ENCODE data around the gene FAM193A. TPM values are rescaled to one million over a fixed set of nuclear protein-coding genes. Genes with fewer than 3 reads are reported as not detected.
"Not testable (repeated sequence)": the region's sequence is repeated elsewhere in the genome, so short reads cannot be mapped to it uniquely, and the experiment has no call there.

Gene FAM193A
- total and polyA plus RNA-seq, 3 experiments from 2014 or later: 4.9 to 26.9 (median 25.8) TPM

DNA sequence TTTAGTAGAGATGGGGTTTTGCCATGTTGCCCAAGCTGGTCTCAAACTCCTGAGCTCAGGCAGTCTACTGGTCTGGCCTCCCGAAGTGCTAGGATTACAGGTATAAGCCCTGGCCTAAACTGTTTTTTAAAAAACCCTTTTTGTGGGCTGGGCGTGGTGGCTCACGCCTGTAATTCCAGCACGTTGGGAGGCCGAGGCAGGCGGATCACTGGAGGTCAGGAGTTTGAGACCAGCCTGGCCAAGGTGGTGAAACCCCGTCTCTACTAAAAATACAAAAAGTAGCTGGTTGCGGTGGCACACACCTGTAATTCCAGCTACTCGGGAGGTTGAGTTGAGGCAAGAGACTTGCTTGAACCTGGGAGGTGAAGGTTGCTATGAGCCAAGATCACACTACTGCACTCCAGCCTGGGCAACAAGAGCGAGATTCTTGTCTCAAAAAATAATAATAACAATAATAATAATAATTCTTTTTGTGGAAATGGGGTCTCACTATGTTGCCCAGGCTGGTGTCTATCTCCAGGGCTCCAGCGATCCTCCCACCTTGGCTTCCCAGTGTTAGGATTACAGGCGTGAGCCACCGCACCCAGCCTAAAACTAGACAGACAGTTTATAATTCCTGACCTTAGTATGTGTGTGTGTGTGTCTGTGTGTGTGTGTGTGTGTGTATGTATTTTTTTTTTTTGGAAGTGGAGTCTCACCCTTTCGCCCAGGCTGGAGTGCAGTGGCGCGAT is 10.7 kb downstream of the FAM193A start:
- H3K27me3 ChIP-seq (ENCODE audit: insufficient read depth, low read length, poor library complexity, severe bottlenecking); H3K9me3 Mint-ChIP-seq; POLR2A ChIA-PET; H3K9me3 ChIP-seq (ENCODE audit: low read length); H3K4me3 ChIP-seq (ENCODE audit: low read length); H3K27ac ChIP-seq (ENCODE audit: low read depth, low read length); H3K27me3 Mint-ChIP-seq; H3K4me1 ChIP-seq (ENCODE audit: insufficient read depth, low read length); CTCF ChIA-PET; DNase-seq; H3K36me3 ChIP-seq (ENCODE audit: insufficient read depth, low read length); H3K4me3 Mint-ChIP-seq; H3K36me3 Mint-ChIP-seq: not testable (repeated sequence)
- Mint-ChIP-seq H3K4me1 (peaks cover 25 to 56% (median 51%) of the 10 kb centered on the region in 3 donors), H3K27ac (peak overlapping the region in 1 of 8 donors; percentile 78)

DNA sequence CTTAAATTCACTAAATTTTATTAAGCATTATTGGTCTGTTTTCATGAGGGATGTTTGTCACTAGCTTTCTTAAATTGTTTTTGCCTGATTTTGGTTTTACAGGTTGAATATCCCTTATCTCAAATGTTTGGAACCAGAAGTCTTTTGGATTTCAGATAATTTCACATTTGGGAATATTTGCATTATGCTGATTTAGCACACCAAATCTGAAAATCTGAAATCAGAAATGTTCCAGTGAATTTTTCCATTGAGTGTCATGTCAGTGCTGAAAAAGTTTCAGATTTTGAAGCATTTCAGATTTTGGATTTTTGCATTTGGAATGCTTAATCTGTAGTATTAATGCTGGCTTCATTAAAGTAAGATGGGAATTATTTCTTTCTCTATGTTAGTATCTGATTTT is 14.7 kb downstream of the FAM193A start:
- peaks cover 0 to 3% (median 0%) of the 10 kb centered on the region in 3 donors for H3K36me3 Mint-ChIP-seq
- no peak overlapping the region for H3K4me3 Mint-ChIP-seq
- H3K4me1 Mint-ChIP-seq: peaks cover 25 to 62% (median 50%) of the 10 kb centered on the region in 3 donors
- H3K36me3 ChIP-seq (ENCODE audit: insufficient read depth, low read length): no peaks in the 10 kb centered on the region
- H3K27ac Mint-ChIP-seq: peak overlapping the region in 5 of 8 donors; percentile 27 to 75 (median 51)
- DNase-seq: no peak
- H3K4me3 ChIP-seq (ENCODE audit: low read length): no peak overlapping the region
- no peak overlapping the region for H3K27ac ChIP-seq (ENCODE audit: low read depth, low read length)
- no peaks in the 10 kb centered on the region for H3K9me3 ChIP-seq (ENCODE audit: low read length)
- no peaks in the 10 kb centered on the region for H3K9me3 Mint-ChIP-seq
- no peaks in the 10 kb centered on the region for H3K27me3 ChIP-seq (ENCODE audit: insufficient read depth, low read length, poor library complexity, severe bottlenecking)
- ChIA-PET CTCF (no interaction called here), POLR2A (no interaction called here)
- no peaks in the 10 kb centered on the region for H3K27me3 Mint-ChIP-seq
- no peaks in the 10 kb centered on the region for H3K4me1 ChIP-seq (ENCODE audit: insufficient read depth, low read length)

DNA sequence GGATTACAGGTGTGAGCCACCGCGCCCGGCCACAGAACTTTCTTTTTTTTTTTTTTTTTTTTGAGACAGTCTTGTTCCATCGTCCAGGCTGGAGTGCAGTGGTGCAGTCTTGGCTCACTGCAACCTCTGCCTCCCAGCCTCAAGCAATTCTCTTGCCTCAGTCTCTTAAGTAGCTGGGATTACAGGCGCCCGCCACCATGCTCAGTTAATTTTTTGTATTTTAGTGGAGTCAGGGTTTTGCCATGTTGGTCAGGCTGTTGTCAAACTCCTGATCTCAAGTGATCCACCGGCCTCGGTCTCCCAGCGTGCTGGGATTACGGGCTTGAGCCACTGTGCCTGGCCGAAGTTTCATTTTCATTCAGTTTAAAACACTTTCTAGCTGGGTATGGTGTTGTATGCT is 16.4 kb downstream of the FAM193A start:
- Histone ChIP-seq H3K4me3 (ENCODE audit: low read length) (no peak overlapping the region), H3K27me3 (ENCODE audit: insufficient read depth, low read length, poor library complexity, severe bottlenecking) (no peaks in the 10 kb centered on the region), H3K36me3 (ENCODE audit: insufficient read depth, low read length) (no peaks in the 10 kb centered on the region), H3K27ac (ENCODE audit: low read depth, low read length) (no peak overlapping the region), H3K4me1 (ENCODE audit: insufficient read depth, low read length) (no peaks in the 10 kb centered on the region), H3K9me3 (ENCODE audit: low read length) (no peaks in the 10 kb centered on the region)
- ChIA-PET POLR2A (no interaction called here), CTCF (interaction anchor here (0.7 kb wide), 1 partner anchor 30 kb away, joined by 3 read pairs; no protein-coding TSS in a partner anchor)
- Mint-ChIP-seq H3K9me3 (no peaks in the 10 kb centered on the region), H3K4me1 (peaks cover 29 to 65% (median 49%) of the 10 kb centered on the region in 3 donors), H3K36me3 (peaks cover 0 to 3% (median 0%) of the 10 kb centered on the region in 3 donors), H3K27ac (no peak overlapping the region), H3K4me3 (no peak overlapping the region), H3K27me3 (no peaks in the 10 kb centered on the region)
- no peak for DNase-seq

GRCh38 chr4:2558301-2558700 is 21.9 kb downstream of the FAM193A start:
- Histone ChIP-seq H3K27me3 (ENCODE audit: insufficient read depth, low read length, poor library complexity, severe bottlenecking) (no peaks in the 10 kb centered on the region), H3K27ac (ENCODE audit: low read depth, low read length) (no peak overlapping the region), H3K4me3 (ENCODE audit: low read length) (no peak overlapping the region), H3K4me1 (ENCODE audit: insufficient read depth, low read length) (no peaks in the 10 kb centered on the region), H3K36me3 (ENCODE audit: insufficient read depth, low read length) (no peaks in the 10 kb centered on the region), H3K9me3 (ENCODE audit: low read length) (no peaks in the 10 kb centered on the region)
- POLR2A ChIA-PET: no interaction called here
- no peak overlapping the region for H3K4me3 Mint-ChIP-seq
- H3K27ac Mint-ChIP-seq: peak overlapping the region in 1 of 8 donors; percentile 12
- peaks cover 0 to 30% (median 2%) of the 10 kb centered on the region in 3 donors for H3K36me3 Mint-ChIP-seq
- H3K4me1 Mint-ChIP-seq: peaks cover 40 to 73% (median 62%) of the 10 kb centered on the region in 3 donors
- no peaks in the 10 kb centered on the region for H3K27me3 Mint-ChIP-seq
- no peaks in the 10 kb centered on the region for H3K9me3 Mint-ChIP-seq
- no peak for DNase-seq
- CTCF ChIA-PET: no interaction called here

DNA sequence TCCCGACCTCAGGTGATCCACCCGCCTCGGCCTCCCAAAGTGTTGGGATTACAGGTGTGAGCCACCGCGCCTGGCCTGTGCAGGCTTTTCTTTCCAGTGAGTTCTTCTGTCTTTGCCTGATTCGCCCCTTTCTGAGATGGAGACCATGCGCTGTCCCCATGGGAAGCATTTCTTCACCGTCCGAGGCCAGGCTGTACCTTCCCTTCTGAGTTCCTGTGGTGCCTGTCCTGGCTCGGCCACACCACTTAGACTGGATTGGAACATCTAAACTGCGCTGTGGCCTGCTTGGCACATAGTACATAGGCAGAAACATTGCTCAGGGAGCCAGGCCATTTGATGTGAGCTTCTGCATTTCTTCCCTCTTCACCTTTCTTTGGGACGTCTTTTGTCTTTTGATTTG is 23.7 kb downstream of the FAM193A start:
- POLR2A ChIA-PET: no interaction called here
- Mint-ChIP-seq H3K36me3 (peaks cover 0 to 41% (median 2%) of the 10 kb centered on the region in 3 donors), H3K4me1 (peaks cover 37 to 68% (median 49%) of the 10 kb centered on the region in 3 donors), H3K27ac (peak overlapping the region in 1 of 8 donors; percentile 96), H3K4me3 (no peak overlapping the region), H3K27me3 (no peaks in the 10 kb centered on the region), H3K9me3 (no peaks in the 10 kb centered on the region)
- DNase-seq: no peak
- H3K27me3 ChIP-seq (ENCODE audit: insufficient read depth, low read length, poor library complexity, severe bottlenecking): no peaks in the 10 kb centered on the region
- no peaks in the 10 kb centered on the region for H3K36me3 ChIP-seq (ENCODE audit: insufficient read depth, low read length)
- no peak overlapping the region for H3K27ac ChIP-seq (ENCODE audit: low read depth, low read length)
- H3K4me3 ChIP-seq (ENCODE audit: low read length): no peak overlapping the region
- H3K9me3 ChIP-seq (ENCODE audit: low read length): no peaks in the 10 kb centered on the region
- CTCF ChIA-PET: no interaction called here
- no peaks in the 10 kb centered on the region for H3K4me1 ChIP-seq (ENCODE audit: insufficient read depth, low read length)

DNA sequence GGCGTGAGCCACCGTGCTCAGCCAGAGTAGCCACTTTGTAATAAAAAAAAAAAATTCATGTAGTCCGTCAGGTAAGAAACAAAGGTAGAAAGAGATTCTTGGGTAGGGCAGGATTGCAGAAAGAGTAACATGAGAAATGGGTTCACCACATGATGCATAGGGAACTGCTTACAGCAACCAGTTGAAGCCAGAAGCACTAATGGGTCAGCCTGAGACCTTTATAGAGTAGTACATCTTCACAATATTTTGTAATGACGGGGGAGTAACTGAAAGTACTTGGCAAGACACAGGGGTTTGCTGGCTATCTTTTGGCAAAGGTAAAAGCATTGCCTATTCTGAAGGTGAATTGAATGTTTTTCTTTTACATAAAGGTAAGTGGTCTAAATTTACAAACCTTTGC is 29.1 kb downstream of the FAM193A start:
- H3K27me3 Mint-ChIP-seq: no peaks in the 10 kb centered on the region
- no peaks in the 10 kb centered on the region for H3K9me3 Mint-ChIP-seq
- peaks cover 0 to 47% (median 0%) of the 10 kb centered on the region in 3 donors for H3K36me3 Mint-ChIP-seq
- Histone ChIP-seq H3K27ac (ENCODE audit: low read depth, low read length) (no peak overlapping the region), H3K27me3 (ENCODE audit: insufficient read depth, low read length, poor library complexity, severe bottlenecking) (no peaks in the 10 kb centered on the region), H3K36me3 (ENCODE audit: insufficient read depth, low read length) (no peaks in the 10 kb centered on the region), H3K4me3 (ENCODE audit: low read length) (no peak overlapping the region), H3K4me1 (ENCODE audit: insufficient read depth, low read length) (peaks cover 13% of the 10 kb centered on the region), H3K9me3 (ENCODE audit: low read length) (no peaks in the 10 kb centered on the region)
- H3K4me1 Mint-ChIP-seq: peaks cover 49 to 70% (median 50%) of the 10 kb centered on the region in 3 donors
- CTCF ChIA-PET: no interaction called here
- no peak overlapping the region for H3K4me3 Mint-ChIP-seq
- H3K27ac Mint-ChIP-seq: peak overlapping the region in 1 of 8 donors; percentile 19
- POLR2A ChIA-PET: no interaction called here
- no peak for DNase-seq

- peak overlapping the region in 7 of 8 donors; percentile 27 to 86 (median 77) for H3K27ac Mint-ChIP-seq
- Histone ChIP-seq H3K36me3 (ENCODE audit: insufficient read depth, low read length) (no peaks in the 10 kb centered on the region), H3K4me3 (ENCODE audit: low read length) (no peak overlapping the region), H3K9me3 (ENCODE audit: low read length) (no peaks in the 10 kb centered on the region), H3K4me1 (ENCODE audit: insufficient read depth, low read length) (peaks cover 22% of the 10 kb centered on the region), H3K27ac (ENCODE audit: low read depth, low read length) (no peak overlapping the region), H3K27me3 (ENCODE audit: insufficient read depth, low read length, poor library complexity, severe bottlenecking) (no peaks in the 10 kb centered on the region)
- H3K27me3 Mint-ChIP-seq: no peaks in the 10 kb centered on the region
- no peaks in the 10 kb centered on the region for H3K9me3 Mint-ChIP-seq
- ChIA-PET CTCF (no interaction called here), POLR2A (no interaction called here)
- no peak for DNase-seq
- H3K4me1 Mint-ChIP-seq: peaks cover 58 to 73% (median 66%) of the 10 kb centered on the region in 3 donors
- H3K4me3 Mint-ChIP-seq: peak overlapping the region in 5 of 7 donors; percentile 53 to 75 (median 62)
- peaks cover 0 to 21% (median 1%) of the 10 kb centered on the region in 3 donors for H3K36me3 Mint-ChIP-seq
Measured at GRCh38 chr4:2570036-2570435, 33.6 kb downstream of the FAM193A start.

DNA sequence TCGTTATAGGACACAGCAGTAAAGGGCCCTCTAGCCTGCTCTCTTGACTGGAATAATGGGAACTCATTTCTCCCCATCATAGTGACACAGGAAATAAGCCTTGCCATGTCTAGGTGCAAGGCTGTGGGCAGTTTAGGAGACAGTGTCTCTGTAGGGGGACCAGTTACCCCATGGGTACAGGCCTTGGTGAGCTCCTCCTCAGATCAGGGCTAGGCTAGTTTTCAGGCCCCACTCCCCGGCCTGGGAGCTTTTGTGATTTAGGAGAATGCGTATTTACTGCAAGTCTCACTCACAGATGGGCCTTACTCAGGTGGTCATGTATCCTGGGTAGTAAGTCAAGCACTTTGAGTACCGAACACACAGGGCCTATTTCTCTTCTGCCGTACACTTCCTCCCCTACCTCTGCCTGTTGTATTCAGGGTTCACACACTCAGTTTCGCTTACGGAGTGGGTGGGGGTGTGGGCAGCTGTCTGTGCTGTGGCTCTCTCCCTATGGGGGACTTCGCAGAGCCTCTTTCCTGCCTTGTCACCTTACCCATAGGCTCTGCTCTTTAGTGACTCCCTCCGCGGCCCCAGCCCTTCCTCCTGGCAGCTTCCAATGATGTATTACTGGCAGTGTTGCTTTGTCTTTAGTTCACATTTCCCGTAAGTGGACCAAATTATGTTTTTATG is 34.2 kb downstream of the FAM193A start:
- H3K27ac ChIP-seq (ENCODE audit: low read depth, low read length): no peak overlapping the region
- DNase-seq: peak; percentile 37 to 70 (median 63)
- Mint-ChIP-seq H3K36me3 (peaks cover 0 to 21% (median 3%) of the 10 kb centered on the region in 3 donors), H3K4me1 (peaks cover 57 to 73% (median 65%) of the 10 kb centered on the region in 3 donors), H3K9me3 (no peaks in the 10 kb centered on the region), H3K4me3 (peak overlapping the region in 6 of 7 donors; percentile 53 to 75 (median 61)), H3K27me3 (no peaks in the 10 kb centered on the region), H3K27ac (peak overlapping the region; percentile 27 to 93 (median 80))
- no peak overlapping the region for H3K4me3 ChIP-seq (ENCODE audit: low read length)
- POLR2A ChIA-PET: no interaction called here
- H3K27me3 ChIP-seq (ENCODE audit: insufficient read depth, low read length, poor library complexity, severe bottlenecking): no peaks in the 10 kb centered on the region
- CTCF ChIA-PET: no interaction called here
- H3K36me3 ChIP-seq (ENCODE audit: insufficient read depth, low read length): no peaks in the 10 kb centered on the region
- no peaks in the 10 kb centered on the region for H3K9me3 ChIP-seq (ENCODE audit: low read length)
- H3K4me1 ChIP-seq (ENCODE audit: insufficient read depth, low read length): peaks cover 22% of the 10 kb centered on the region
